ENCODE results near the gene MSH5. TPM values are rescaled to one million over a fixed set of nuclear protein-coding genes. Genes with fewer than 3 reads are reported as not detected.

MSH5 gene
- total RNA-seq, 1 experiment from 2014 or later = 90.4 TPM

DNA sequence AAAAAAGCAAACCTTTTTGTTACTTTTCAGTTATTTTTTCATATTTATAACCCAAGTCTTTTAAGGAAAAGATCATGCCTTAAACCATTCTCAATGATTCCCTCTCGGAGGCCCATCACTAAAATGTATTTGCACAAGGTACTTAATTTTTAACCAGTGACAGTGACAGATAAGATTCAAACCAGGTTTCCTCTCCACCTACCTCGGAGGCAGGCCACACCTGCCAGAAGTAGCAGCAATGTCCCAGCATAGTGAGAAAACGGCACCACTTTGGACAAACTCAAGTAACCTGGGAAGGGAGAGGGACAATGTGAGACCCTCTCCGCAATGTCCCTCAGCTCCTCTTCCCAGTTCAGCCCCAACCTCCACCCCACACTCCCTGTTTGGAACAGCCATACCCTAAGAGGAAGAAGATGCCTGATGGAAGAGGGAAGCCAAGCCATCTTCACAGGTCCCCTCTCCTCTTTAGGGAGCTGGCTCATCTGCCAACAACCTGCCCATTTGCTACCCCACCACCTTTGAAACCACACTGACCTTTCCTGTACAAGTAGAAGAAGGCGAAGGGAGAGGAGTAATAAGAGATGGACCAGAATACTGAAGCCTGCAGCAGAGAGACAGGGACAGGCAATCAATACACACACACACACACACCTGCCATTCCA is 38.9 kb upstream of the MSH5 start:
- ATAC-seq (no peak), DNase-seq (ENCODE audit: low read depth, low spot score) (no peak)
- Histone ChIP-seq H3K27ac (ENCODE audit: low read depth, low read length) (no peak overlapping the region), H3K4me2 (ENCODE audit: low read length) (no peak overlapping the region), H3K36me3 (ENCODE audit: control insufficient read depth in 1 of 2, insufficient read depth in 2 of 2, low read length in 2 of 2) (peaks cover 0 to 8% of the 10 kb centered on the region in 2 experiments; a peak in 2 of 4 replicates), H3K9me3 (ENCODE audit: control insufficient read depth in 1 of 2, insufficient read depth in 1 of 2, low read depth in 1 of 2, low read length in 2 of 2) (no peaks in the 10 kb centered on the region), H3K79me2 (ENCODE audit: insufficient read depth, low read length) (peaks cover 13% of the 10 kb centered on the region), H3K4me3 (replicated peaks in 1 of 2; ENCODE audit: low read depth in 1 of 2, low read length in 2 of 2) (no peak overlapping the region), H3K4me1 (ENCODE audit: control insufficient read depth in 1 of 2, insufficient read depth in 2 of 2, low read length in 2 of 2) (peaks cover 7 to 15% of the 10 kb centered on the region in 2 experiments; a peak in 3 of 4 replicates), H3K27me3 (ENCODE audit: insufficient read depth, low read length) (no peaks in the 10 kb centered on the region), H2AFZ (ENCODE audit: low read depth, low read length, poor library complexity, severe bottlenecking) (no peak overlapping the region), H3K9ac (ENCODE audit: low read length) (no peak overlapping the region), H4K20me1 (ENCODE audit: insufficient read depth) (no peaks in the 10 kb centered on the region), H3K9me2 (ENCODE audit: insufficient read depth) (no peaks in the 10 kb centered on the region)
- intact Hi-C loops (cut with micrococcal nuclease) = no loop called here
- ChIA-PET CTCF (no interaction called here), POLR2A (no interaction called here), RAD21 (ENCODE audit: low non-redundant PET in 1 of 2, low total read pairs in 2 of 2, uncharacterized antibody in 2 of 2, unreplicated experiment in 2 of 2) (no interaction called here)
- TF ChIP-seq JUND (IDR thresholded peaks at IDR 0.05) (no peak), TCF7L2 (IDR thresholded peaks at IDR 0.05; ENCODE audit: borderline replicate concordance, extremely low read depth, insufficient read depth, insufficient read length) (no peak), EGR1 (IDR thresholded peaks at IDR 0.05; ENCODE audit: low read depth) (no peak), REST (IDR thresholded peaks at IDR 0.05; ENCODE audit: low read depth) (no peak), EZH2 (IDR thresholded peaks at IDR 0.05) (no peak), FOSL1 (IDR thresholded peaks at IDR 0.05; ENCODE audit: low read depth) (no peak), ELF1 (IDR thresholded peaks at IDR 0.05; ENCODE audit: borderline replicate concordance, low read depth) (no peak), CTCF (IDR thresholded peaks at IDR 0.05 in 2 of 3, conservative IDR thresholded peaks at IDR 0.05 in 1 of 3; ENCODE audit: borderline replicate concordance in 1 of 3, insufficient read depth in 1 of 3, low read depth in 2 of 3, low read length in 2 of 3) (no peak), POLR2AphosphoS5 (IDR thresholded peaks at IDR 0.05; ENCODE audit: low read depth, low read length) (no peak), CEBPB (IDR thresholded peaks at IDR 0.05; ENCODE audit: low read depth) (no peak)
- no TSS peak for BruUV-seq (replicated peaks)

Data from HCT116 (cell line).